Bronchial epithelial cell (primary cell): ENCODE data around the gene HSDL1. TPM values are rescaled to one million over a fixed set of nuclear protein-coding genes. Genes with fewer than 3 reads are reported as not detected.

Experiments used
- DNase-seq: peaks from one replicate; pipeline ENCODE4 v3.0.0-alpha.2; 2010; ENCODE audit warnings: low read depth
- FAIRE-seq: peaks from 2 replicates; lab custom pipeline; 2011; peaks lifted over from hg19 to GRCh38; lab: Jason Lieb, UNC
- H3K27me3 ChIP-seq: 2 replicates; pipeline ENCODE4 v1.5.1; 2011; ENCODE audit warnings: low read length; ENCODE audit not compliant: control insufficient read depth, insufficient read depth
- H3K36me3 ChIP-seq: 2 replicates; pipeline ENCODE4 v1.5.1; 2011; ENCODE audit warnings: low read length; ENCODE audit not compliant: control insufficient read depth, insufficient read depth
- H3K4me3 ChIP-seq: 2 replicates; pipeline ENCODE4 v1.5.1; 2011; ENCODE audit warnings: mild to moderate bottlenecking, low read depth, low read length, control low read depth
- total RNA-seq: library from RNA; depleted of rRNA; stranded (reverse); fragments of >200 nt; gene quantifications from 2 replicates; pipeline ENCODE4 v1.2.1, GENCODE V29; 2014
- TF ChIP-seq, protein P1 (sequence below): IDR thresholded peaks from 2 replicates; pipeline ENCODE4 v1.5.1; 2011; ENCODE audit warnings: mild to moderate bottlenecking, moderate library complexity, low read length, control low read depth, inconsistent platforms; ENCODE audit not compliant: insufficient read depth, severe bottlenecking

The HSDL1 gene
- total RNA-seq, 1 donor from 2014 or later, result 36.3 TPM

DNA sequence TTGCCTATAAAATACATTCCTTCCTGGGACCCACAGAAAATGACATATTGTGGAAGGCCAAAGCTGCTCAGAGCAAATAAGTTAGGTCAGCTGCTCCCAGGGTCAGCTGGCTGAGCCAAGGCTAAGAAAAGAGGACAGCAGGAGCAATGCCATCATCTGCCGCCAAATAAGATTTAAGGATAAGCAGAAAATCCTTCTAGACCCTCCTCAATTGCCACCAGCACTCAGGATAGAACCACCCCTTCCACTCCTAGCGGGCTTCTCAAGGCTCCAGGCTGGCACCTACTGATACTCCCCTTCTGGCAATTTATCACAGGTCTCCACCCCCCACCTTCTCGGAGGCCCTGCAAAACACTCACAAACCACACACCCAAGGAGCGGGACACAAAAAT lies 51.1 kb downstream of the HSDL1 start:
- no peak for FAIRE-seq
- peaks cover 23% of the 10 kb centered on the region for H3K36me3 ChIP-seq

DNA sequence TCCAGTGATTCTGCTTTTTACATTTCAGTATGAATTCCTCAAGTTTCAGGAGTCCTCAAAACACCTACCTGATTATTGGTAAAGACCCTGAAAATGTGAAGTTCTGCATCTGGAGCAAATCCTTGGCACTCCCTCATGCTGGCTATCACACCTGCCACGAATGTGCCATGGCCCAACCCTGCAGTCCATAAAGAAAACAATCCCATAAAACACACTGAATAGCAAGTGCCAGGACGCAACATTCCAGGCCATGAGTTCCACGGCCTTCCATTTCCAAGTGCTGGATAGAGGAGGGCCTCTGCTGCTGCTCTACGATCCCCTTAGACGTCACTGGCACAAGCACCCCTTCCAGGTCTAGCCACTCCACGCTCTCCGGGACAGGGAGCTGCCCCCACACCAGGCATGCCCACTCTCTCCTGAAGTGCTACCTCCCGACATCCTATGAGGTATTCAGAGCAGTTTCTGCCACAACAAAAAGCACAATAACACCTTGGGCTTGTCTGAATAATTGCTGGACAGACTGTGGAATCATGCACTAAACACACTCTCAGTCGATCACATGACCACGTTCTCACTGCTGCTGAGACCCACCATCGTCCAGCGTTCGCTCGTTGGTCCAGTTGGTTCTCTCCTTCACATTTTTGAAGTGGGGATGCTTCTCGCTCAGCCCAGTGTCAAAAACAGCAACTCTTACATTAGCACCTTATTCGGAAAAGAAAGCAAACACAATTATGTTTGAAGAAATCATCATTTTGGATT lies 51.7 kb downstream of the HSDL1 start:
- FAIRE-seq (no peak), DNase-seq (no peak)
- TF ChIP-seq, protein P1, sequence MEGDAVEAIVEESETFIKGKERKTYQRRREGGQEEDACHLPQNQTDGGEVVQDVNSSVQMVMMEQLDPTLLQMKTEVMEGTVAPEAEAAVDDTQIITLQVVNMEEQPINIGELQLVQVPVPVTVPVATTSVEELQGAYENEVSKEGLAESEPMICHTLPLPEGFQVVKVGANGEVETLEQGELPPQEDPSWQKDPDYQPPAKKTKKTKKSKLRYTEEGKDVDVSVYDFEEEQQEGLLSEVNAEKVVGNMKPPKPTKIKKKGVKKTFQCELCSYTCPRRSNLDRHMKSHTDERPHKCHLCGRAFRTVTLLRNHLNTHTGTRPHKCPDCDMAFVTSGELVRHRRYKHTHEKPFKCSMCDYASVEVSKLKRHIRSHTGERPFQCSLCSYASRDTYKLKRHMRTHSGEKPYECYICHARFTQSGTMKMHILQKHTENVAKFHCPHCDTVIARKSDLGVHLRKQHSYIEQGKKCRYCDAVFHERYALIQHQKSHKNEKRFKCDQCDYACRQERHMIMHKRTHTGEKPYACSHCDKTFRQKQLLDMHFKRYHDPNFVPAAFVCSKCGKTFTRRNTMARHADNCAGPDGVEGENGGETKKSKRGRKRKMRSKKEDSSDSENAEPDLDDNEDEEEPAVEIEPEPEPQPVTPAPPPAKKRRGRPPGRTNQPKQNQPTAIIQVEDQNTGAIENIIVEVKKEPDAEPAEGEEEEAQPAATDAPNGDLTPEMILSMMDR, result no peak
- Histone ChIP-seq H3K4me3 (no peak overlapping the region), H3K36me3 (peaks cover 25% of the 10 kb centered on the region), H3K27me3 (no peaks in the 10 kb centered on the region)

More for the DNA sequence above, 51.1 kb downstream of the HSDL1 start:
- no peak for DNase-seq
- H3K4me3 ChIP-seq, result no peak overlapping the region
- no peaks in the 10 kb centered on the region for H3K27me3 ChIP-seq
- TF ChIP-seq, protein P1, result no peak

DNA sequence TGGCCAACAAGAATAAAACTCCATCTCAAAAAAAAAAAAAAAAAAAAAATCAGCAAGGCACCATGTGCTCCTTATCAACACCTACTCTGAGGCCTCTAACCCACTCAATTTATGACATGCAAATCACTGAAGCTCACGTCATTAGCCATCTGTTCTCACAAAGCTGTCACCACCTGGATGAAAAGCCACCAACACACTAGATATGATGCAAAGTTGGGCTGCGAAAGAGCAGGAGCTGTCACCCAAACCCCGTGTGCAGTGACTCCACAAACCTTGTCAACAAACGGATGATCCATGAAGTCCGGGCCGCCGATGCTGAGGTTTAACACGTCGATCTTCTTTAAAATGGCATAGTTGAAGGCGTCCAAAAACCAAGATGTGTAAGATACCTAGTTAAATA lies 53.5 kb downstream of the HSDL1 start:
- Histone ChIP-seq H3K4me3 (no peak overlapping the region), H3K36me3 (peaks cover 28% of the 10 kb centered on the region), H3K27me3 (no peaks in the 10 kb centered on the region)
- TF ChIP-seq, protein P1, result no peak
- DNase-seq (no peak), FAIRE-seq (no peak)

DNA sequence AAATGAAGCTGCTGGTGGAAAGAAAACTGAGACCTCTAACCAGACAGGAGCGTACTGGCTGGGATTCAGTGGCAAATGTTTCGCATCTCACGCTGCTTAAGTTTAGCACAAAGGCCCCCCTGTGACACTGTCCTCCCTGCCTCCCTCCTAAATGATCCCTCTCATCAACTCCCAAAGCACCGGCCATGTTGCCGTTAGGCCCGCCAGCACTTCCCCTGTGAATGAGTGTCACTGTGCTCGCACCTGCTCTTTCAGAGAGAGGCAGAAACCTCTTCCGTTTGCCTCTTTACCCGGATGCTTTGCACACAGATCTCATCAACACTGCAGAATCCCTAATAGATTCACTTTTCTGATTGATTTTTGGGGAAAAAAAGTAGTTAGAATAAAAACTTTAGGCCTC lies 54.8 kb downstream of the HSDL1 start:
- DNase-seq (no peak), FAIRE-seq (no peak)
- Histone ChIP-seq H3K36me3 (peaks cover 28% of the 10 kb centered on the region), H3K4me3 (no peak overlapping the region), H3K27me3 (no peaks in the 10 kb centered on the region)
- TF ChIP-seq, protein P1, result no peak

DNA sequence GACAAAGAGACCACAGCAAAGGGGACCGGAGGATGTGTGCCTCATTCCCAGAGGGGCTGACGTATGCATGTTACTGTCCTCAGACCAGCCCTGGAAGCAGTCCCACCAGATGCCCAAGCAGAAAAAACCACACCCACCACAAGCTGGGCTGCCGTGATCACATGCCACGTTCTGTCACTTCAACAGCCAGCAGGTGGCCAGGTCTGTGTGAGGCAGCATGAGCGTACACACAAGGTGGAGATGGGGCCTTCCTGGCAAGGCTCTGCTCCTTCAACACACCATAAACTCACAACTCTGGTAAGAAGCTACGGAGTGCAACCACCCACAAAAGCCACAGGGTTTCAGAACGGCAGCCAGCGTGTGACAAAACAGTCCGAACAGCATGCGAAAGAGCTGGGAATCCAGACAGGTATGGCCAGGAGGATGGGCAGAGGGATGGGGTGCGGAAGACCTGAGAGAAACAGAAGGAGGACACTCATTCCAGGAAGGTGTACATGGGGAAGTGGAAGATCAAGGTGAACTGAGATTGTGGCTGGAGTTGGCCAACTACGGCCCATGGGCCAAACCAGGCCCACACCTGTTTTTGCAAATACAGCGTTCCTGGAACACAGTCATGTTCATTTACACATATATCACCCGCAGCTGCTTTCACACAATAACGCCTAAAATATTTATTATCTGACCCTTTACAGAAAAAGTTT lies 56.1 kb downstream of the HSDL1 start:
- peaks cover 24% of the 10 kb centered on the region for H3K36me3 ChIP-seq
- FAIRE-seq (no peak), DNase-seq (no peak)
- no peak overlapping the region for H3K4me3 ChIP-seq
- TF ChIP-seq, protein P1, result peak; percentile 18
- no peaks in the 10 kb centered on the region for H3K27me3 ChIP-seq
